Keratinocyte (primary cell): ENCODE results near the gene EML5.

ENCODE experiments used
- CTCF ChIP-seq, 3 experiments: IDR thresholded peaks in 1 of 3; conservative IDR thresholded peaks in 1 of 3; optimal IDR thresholded peaks in 1 of 3; 2 replicates in 2 of 3; 3 replicates in 1 of 3; pipeline versions ENCODE3 to v1.5.1; 2011; ENCODE audit warnings: low read length in 3 of 3, mild to moderate bottlenecking in 3 of 3, moderate library complexity in 2 of 3, control low read depth in 1 of 3, inconsistent platforms in 1 of 3; ENCODE audit not compliant: insufficient read depth in 2 of 3; ENCODE audit errors: extremely low read depth in 1 of 3
- EZH2 ChIP-seq: IDR thresholded peaks from one replicate; pipeline ENCODE4 v1.6.1; 2012; ENCODE audit warnings: inconsistent platforms, mild to moderate bottlenecking, low read length, moderate library complexity

GRCh38 chr14:88607829-88608228 is 184.9 kb downstream of the EML5 start:
- no peak for TF ChIP-seq CTCF (optimal IDR thresholded peaks at IDR 0.05 in 1 of 3, IDR thresholded peaks at IDR 0.05 in 1 of 3, conservative IDR thresholded peaks at IDR 0.05 in 1 of 3; ENCODE audit: extremely low read depth in 1 of 3, insufficient read depth in 2 of 3, low read length in 3 of 3)
- TF ChIP-seq EZH2, result no peak
